Left kidney (tissue), 8 donors: ENCODE data around the gene SRC. TPM values are rescaled to one million over a fixed set of nuclear protein-coding genes. Genes with fewer than 3 reads are reported as not detected.
A peak's percentile ranks its signal among the peaks of the same experiment; 100 is the strongest.

Source experiments
- DNase-seq: peaks from one replicate; pipeline ENCODE4 v3.0.0-alpha.2; 2013
- long read RNA-seq, 8 donors: transcript quantifications; one replicate each; lab custom pipeline, GENCODE V29; 2026
- polyA plus RNA-seq: library from polyadenylated mRNA; unstranded; fragments of 120-200 nt; gene quantifications from one replicate; pipeline ENCODE4 v1.2.1, GENCODE V29; 2013; ENCODE audit not compliant: insufficient read length

SRC gene
- 53.5 TPM for polyA plus RNA-seq
- long read RNA-seq, donor 1, partial matches to known transcripts = 43 of 51 reads
- long read RNA-seq, donor 1, other reads (novel, unspliced or antisense) = 7 of 51 reads
- long read RNA-seq, donor 2, full-length matches to known transcripts = 6 of 6 reads
- long read RNA-seq, donor 2, partial matches to known transcripts = 0 of 6 reads
- long read RNA-seq, donor 2, other reads (novel, unspliced or antisense) = 0 of 6 reads
- long read RNA-seq, donor 3, full-length matches to known transcripts = 4 of 4 reads
- long read RNA-seq, donor 3, partial matches to known transcripts = 0 of 4 reads
- long read RNA-seq, donor 3, other reads (novel, unspliced or antisense) = 0 of 4 reads
- long read RNA-seq, donor 4 = 0 reads
- long read RNA-seq, donor 5, full-length matches to known transcripts = 2 of 2 reads
- long read RNA-seq, donor 5, partial matches to known transcripts = 0 of 2 reads
- long read RNA-seq, donor 5, other reads (novel, unspliced or antisense) = 0 of 2 reads
- long read RNA-seq, donor 6, partial matches to known transcripts = 10 of 12 reads
- long read RNA-seq, donor 6, other reads (novel, unspliced or antisense) = 0 of 12 reads
- long read RNA-seq, donor 7, full-length matches to known transcripts = 5 of 10 reads
- long read RNA-seq, donor 7, partial matches to known transcripts = 5 of 10 reads
- long read RNA-seq, donor 7, other reads (novel, unspliced or antisense) = 0 of 10 reads
- long read RNA-seq, donor 8, full-length matches to known transcripts = 3 of 3 reads
- long read RNA-seq, donor 8, partial matches to known transcripts = 0 of 3 reads
- long read RNA-seq, donor 8, other reads (novel, unspliced or antisense) = 0 of 3 reads

- peak; percentile 55 for DNase-seq
Observed at GRCh38 chr20:37345339-37346235, at the start of gene SRC. SRC (plus strand) TSS chr20:37346140; CDS start chr20:37384154, 38,014 bp downstream.

- no peak for DNase-seq
Observed at GRCh38 chr20:37296371-37296770, 49.6 kb upstream of the SRC start.

GRCh38 chr20:37297066-37297736, 48.7 kb upstream of the SRC start:
- no peak for DNase-seq

GRCh38 chr20:37298190-37298939, 47.6 kb upstream of the SRC start:
- no peak for DNase-seq

GRCh38 chr20:37299718-37300528, 46.0 kb upstream of the SRC start:
- DNase-seq = no peak

- DNase-seq = no peak
Observed at GRCh38 chr20:37301120-37301519, 44.8 kb upstream of the SRC start.

- no peak for DNase-seq
Observed at GRCh38 chr20:37301558-37301957, 44.4 kb upstream of the SRC start.

GRCh38 chr20:37302981-37303380, 43.0 kb upstream of the SRC start:
- DNase-seq = no peak

- DNase-seq = no peak
Observed at GRCh38 chr20:37303637-37304036, 42.3 kb upstream of the SRC start.

- no peak for DNase-seq
Observed at GRCh38 chr20:37305079-37305478, 40.9 kb upstream of the SRC start.

GRCh38 chr20:37305839-37306238, 40.1 kb upstream of the SRC start:
- no peak for DNase-seq

GRCh38 chr20:37308086-37309050, 37.6 kb upstream of the SRC start:
- no peak for DNase-seq

- no peak for DNase-seq
Observed at GRCh38 chr20:37309290-37309689, 36.6 kb upstream of the SRC start.

GRCh38 chr20:37309936-37310590, 35.9 kb upstream of the SRC start:
- peak; percentile 37 for DNase-seq

- no peak for DNase-seq
Observed at GRCh38 chr20:37310951-37311350, 35.0 kb upstream of the SRC start.

GRCh38 chr20:37311710-37312355, 34.1 kb upstream of the SRC start:
- no peak for DNase-seq

GRCh38 chr20:37313546-37314091, 32.3 kb upstream of the SRC start:
- DNase-seq = no peak
